Measurements from ENCODE around the gene SLC12A4.
A peak's percentile ranks its signal among the peaks of the same experiment; 100 is the strongest.

SLC12A4 gene

DNA sequence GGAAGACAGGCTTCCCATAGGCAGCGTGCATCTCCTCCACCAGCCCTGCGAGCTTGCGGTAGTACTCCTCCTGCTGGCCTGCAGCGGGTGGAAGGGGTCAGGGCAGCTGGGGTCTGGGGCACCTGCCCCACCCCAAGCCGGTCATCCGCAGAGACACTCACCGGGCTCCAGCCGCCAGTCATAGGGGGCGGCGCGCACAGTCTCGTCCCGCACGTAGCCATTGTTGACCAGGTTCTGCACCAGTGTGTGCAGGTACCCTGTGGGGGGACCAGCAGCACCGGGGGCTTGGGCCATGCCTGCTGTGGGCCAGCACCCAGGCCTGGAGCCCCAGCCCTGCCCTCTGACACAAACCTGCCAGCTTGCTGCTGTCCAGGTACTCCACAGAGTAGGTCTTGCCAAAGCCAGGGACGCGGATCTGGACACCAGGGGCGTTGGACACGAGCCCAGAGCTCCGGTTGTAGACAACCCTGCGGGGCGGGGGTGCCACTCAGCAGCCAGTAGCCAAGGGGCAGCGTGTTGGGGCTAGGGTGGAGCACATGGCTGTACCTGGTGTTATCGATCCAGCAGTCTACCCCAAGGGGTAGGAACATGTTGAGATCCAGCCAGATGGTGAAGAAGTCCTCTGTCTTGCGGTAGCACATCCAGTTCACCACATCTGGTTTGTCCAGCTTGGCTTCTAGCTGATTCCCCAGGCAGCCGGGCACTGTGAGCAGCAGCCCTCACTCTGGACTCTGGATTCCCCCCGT is 25.8 kb downstream of the SLC12A4 start:
- H3K9me3 ChIP-seq (ENCODE audit: insufficient read depth, low read length), result no peaks in the 10 kb centered on the region
- H4K20me1 ChIP-seq (ENCODE audit: low read depth, low read length), result no peaks in the 10 kb centered on the region
- no peaks in the 10 kb centered on the region for H3K27me3 ChIP-seq (ENCODE audit: low read length)
- H2AFZ ChIP-seq (ENCODE audit: low read depth, low read length, severe bottlenecking), result no peak overlapping the region
- no peaks in the 10 kb centered on the region for H3K9me2 ChIP-seq (replicated peaks; ENCODE audit: insufficient read depth, low read length)
- H3K36me3 ChIP-seq (ENCODE audit: low read length), result no peaks in the 10 kb centered on the region
- no peak overlapping the region for H3K4me3 ChIP-seq (ENCODE audit: insufficient read depth, low read length, poor library complexity, severe bottlenecking)
- no peak overlapping the region for H3K9ac ChIP-seq (ENCODE audit: low read length)
- H3K4me2 ChIP-seq (ENCODE audit: low read depth, low read length, poor library complexity, severe bottlenecking), result no peak overlapping the region
- H3K27ac ChIP-seq (ENCODE audit: low read depth, low read length), result no peak overlapping the region
- no peak for TF ChIP-seq EZH2phosphoT487 (conservative IDR thresholded peaks at IDR 0.05; ENCODE audit: low read length)
- peaks cover 7% of the 10 kb centered on the region; the same call in 1 of the 2 replicates for H3F3A ChIP-seq (ENCODE audit: insufficient read depth)
- H3K79me2 ChIP-seq (ENCODE audit: insufficient read depth, low read length), result peaks cover 8% of the 10 kb centered on the region; the same call in 1 of the 2 replicates

DNA sequence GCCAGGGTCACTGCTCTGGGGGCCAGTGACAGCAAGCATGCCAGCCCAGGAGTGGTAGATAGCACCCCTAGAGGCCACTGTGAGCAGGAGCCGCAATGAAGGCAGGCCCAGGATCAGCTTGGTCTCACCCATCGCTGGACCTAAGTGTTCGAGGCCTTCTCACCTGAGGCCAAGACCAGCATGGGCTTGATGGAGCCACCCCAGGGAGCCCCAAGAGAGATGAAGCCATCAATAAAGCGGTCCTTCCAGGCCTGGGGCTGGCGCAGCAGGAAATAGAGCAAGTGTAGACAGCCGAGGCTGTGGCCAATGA is 26.3 kb downstream of the SLC12A4 start:
- H3F3A ChIP-seq (ENCODE audit: insufficient read depth), result peaks cover 7% of the 10 kb centered on the region
- no peak overlapping the region for H3K4me2 ChIP-seq (ENCODE audit: low read depth, low read length, poor library complexity, severe bottlenecking)
- no peak for TF ChIP-seq EZH2phosphoT487 (conservative IDR thresholded peaks at IDR 0.05; ENCODE audit: low read length)
- TF ChIP-seq, protein P1, sequence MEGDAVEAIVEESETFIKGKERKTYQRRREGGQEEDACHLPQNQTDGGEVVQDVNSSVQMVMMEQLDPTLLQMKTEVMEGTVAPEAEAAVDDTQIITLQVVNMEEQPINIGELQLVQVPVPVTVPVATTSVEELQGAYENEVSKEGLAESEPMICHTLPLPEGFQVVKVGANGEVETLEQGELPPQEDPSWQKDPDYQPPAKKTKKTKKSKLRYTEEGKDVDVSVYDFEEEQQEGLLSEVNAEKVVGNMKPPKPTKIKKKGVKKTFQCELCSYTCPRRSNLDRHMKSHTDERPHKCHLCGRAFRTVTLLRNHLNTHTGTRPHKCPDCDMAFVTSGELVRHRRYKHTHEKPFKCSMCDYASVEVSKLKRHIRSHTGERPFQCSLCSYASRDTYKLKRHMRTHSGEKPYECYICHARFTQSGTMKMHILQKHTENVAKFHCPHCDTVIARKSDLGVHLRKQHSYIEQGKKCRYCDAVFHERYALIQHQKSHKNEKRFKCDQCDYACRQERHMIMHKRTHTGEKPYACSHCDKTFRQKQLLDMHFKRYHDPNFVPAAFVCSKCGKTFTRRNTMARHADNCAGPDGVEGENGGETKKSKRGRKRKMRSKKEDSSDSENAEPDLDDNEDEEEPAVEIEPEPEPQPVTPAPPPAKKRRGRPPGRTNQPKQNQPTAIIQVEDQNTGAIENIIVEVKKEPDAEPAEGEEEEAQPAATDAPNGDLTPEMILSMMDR (IDR thresholded peaks at IDR 0.05; ENCODE audit: insufficient read depth, low read length, poor library complexity, severe bottlenecking), result peak; percentile 82
- H3K9ac ChIP-seq (ENCODE audit: low read length), result no peak overlapping the region
- no peaks in the 10 kb centered on the region for H3K9me2 ChIP-seq (replicated peaks; ENCODE audit: insufficient read depth, low read length)
- no peak overlapping the region for H3K27ac ChIP-seq (ENCODE audit: low read depth, low read length)
- no peaks in the 10 kb centered on the region for H3K36me3 ChIP-seq (ENCODE audit: low read length)
- H3K27me3 ChIP-seq (ENCODE audit: low read length), result no peaks in the 10 kb centered on the region
- no peak overlapping the region for H2AFZ ChIP-seq (ENCODE audit: low read depth, low read length, severe bottlenecking)
- H3K79me2 ChIP-seq (ENCODE audit: insufficient read depth, low read length), result peaks cover 12% of the 10 kb centered on the region
- no peak overlapping the region for H3K4me3 ChIP-seq (ENCODE audit: insufficient read depth, low read length, poor library complexity, severe bottlenecking)
- H4K20me1 ChIP-seq (ENCODE audit: low read depth, low read length), result no peaks in the 10 kb centered on the region
- H3K9me3 ChIP-seq (ENCODE audit: insufficient read depth, low read length), result no peaks in the 10 kb centered on the region

DNA sequence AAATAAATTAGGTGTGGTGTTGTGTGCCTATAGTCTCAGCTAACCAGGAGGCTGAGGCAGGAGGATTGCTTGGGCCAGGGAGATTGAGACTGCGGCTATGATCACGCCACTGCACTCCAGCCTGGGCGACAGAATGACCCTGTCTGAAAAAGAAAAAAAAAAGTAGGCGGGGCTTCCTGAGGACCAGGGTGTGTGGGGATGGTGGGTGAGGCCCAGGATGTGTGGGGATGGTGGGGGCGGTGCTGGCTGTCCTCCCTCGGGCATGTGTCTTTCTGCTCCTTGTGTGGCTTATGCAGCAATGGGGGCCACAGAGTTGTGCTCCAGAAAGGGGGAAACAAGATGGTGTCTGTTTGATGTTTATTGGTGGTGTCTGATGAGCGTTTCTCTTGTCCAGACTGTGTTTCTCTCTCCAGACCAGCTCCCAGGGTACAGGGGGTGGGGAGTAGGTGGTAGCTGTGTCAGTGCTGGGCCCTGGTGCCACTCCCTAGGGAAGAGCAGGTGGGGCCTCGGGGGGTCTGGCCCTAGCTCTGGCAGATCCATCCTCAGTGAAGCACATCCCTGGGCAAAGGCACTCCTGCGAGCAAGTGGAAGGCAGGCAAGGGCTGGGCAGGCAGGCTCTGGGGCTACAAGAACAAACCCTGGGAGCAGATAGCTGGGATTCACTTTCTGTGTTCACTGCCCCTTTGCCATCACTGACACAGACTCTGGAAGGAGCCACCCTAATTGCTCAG is 26.8 kb downstream of the SLC12A4 start:
- TF ChIP-seq EZH2phosphoT487 (conservative IDR thresholded peaks at IDR 0.05; ENCODE audit: low read length), result no peak
- TF ChIP-seq, protein P1 (IDR thresholded peaks at IDR 0.05; ENCODE audit: insufficient read depth, low read length, poor library complexity, severe bottlenecking), result no peak

More for the DNA sequence above, 26.8 kb downstream of the SLC12A4 start:
- H4K20me1 ChIP-seq (ENCODE audit: low read depth, low read length), result no peaks in the 10 kb centered on the region
- no peak overlapping the region for H3K9ac ChIP-seq (ENCODE audit: low read length)
- H3K4me3 ChIP-seq (ENCODE audit: insufficient read depth, low read length, poor library complexity, severe bottlenecking), result no peak overlapping the region
- peaks cover 11% of the 10 kb centered on the region for H3F3A ChIP-seq (ENCODE audit: insufficient read depth)
- no peak overlapping the region for H2AFZ ChIP-seq (ENCODE audit: low read depth, low read length, severe bottlenecking)
- H3K79me2 ChIP-seq (ENCODE audit: insufficient read depth, low read length), result peaks cover 16% of the 10 kb centered on the region
- H3K4me2 ChIP-seq (ENCODE audit: low read depth, low read length, poor library complexity, severe bottlenecking), result no peak overlapping the region
- H3K27ac ChIP-seq (ENCODE audit: low read depth, low read length), result no peak overlapping the region
- H3K9me2 ChIP-seq (replicated peaks; ENCODE audit: insufficient read depth, low read length), result no peaks in the 10 kb centered on the region
- H3K27me3 ChIP-seq (ENCODE audit: low read length), result no peaks in the 10 kb centered on the region
- no peaks in the 10 kb centered on the region for H3K36me3 ChIP-seq (ENCODE audit: low read length)
- no peaks in the 10 kb centered on the region for H3K9me3 ChIP-seq (ENCODE audit: insufficient read depth, low read length)

Data from SU-DHL-6 (cell line).